Measurements from ENCODE around the gene TRAT1.

TRAT1 gene

GRCh38 chr3:108897883-108898282 is 75.3 kb downstream of the TRAT1 start:
- no peaks in the 10 kb centered on the region for H3K27me3 ChIP-seq (ENCODE audit: control insufficient read depth, insufficient read depth, low read length)
- no peak overlapping the region for H3K4me3 ChIP-seq (ENCODE audit: low read depth, low read length)
- H3K9me3 ChIP-seq (ENCODE audit: control insufficient read depth, insufficient read depth, low read length) = no peaks in the 10 kb centered on the region
- H3K9ac ChIP-seq (ENCODE audit: low read depth, low read length) = no peak overlapping the region
- H3K36me3 ChIP-seq (ENCODE audit: control insufficient read depth, insufficient read depth, low read length) = no peaks in the 10 kb centered on the region
- H3K4me1 ChIP-seq (ENCODE audit: control insufficient read depth, insufficient read depth, low read length) = no peaks in the 10 kb centered on the region
- H3K27ac ChIP-seq (ENCODE audit: low read depth, low read length) = no peak overlapping the region

GRCh38 chr3:108899530-108899929 is 76.9 kb downstream of the TRAT1 start:
- Histone ChIP-seq H3K36me3 (ENCODE audit: control insufficient read depth, insufficient read depth, low read length) (no peaks in the 10 kb centered on the region), H3K9me3 (ENCODE audit: control insufficient read depth, insufficient read depth, low read length) (no peaks in the 10 kb centered on the region), H3K9ac (ENCODE audit: low read depth, low read length) (no peak overlapping the region), H3K27ac (ENCODE audit: low read depth, low read length) (no peak overlapping the region), H3K4me3 (ENCODE audit: low read depth, low read length) (no peak overlapping the region), H3K27me3 (ENCODE audit: control insufficient read depth, insufficient read depth, low read length) (no peaks in the 10 kb centered on the region), H3K4me1 (ENCODE audit: control insufficient read depth, insufficient read depth, low read length) (no peaks in the 10 kb centered on the region)

Data from HUES48 (cell line).